NCI-H2227 (cell line): ENCODE data around the gene APOM.

Experiments
- DNase-seq: peaks from one replicate; lab custom pipeline; 2025; ENCODE audit not compliant: unreplicated experiment; lab: John Stamatoyannopoulos, UW

Gene APOM

GRCh38 chr6:31702819-31703716 is 47.4 kb downstream of the APOM start, which contains the start of gene ABHD16A:
Gene ABHD16A, minus strand, starts transcription at chr6:31703324. Its CDS starts 43 bp downstream, at chr6:31703281.
- DNase-seq: peak; percentile 98

- no peak for DNase-seq
Measured at GRCh38 chr6:31705931-31706330, 50.2 kb downstream of the APOM start.

GRCh38 chr6:31706599-31706998 is 50.9 kb downstream of the APOM start, which contains the start of gene LY6G6F:
Gene LY6G6F, plus strand, starts transcription at chr6:31706866. Its CDS starts 41 bp downstream, at chr6:31706907.
- no peak for DNase-seq

- no peak for DNase-seq
Measured at GRCh38 chr6:31707701-31708100, 52.0 kb downstream of the APOM start.
